Prostate gland (tissue), 2 donors: ENCODE measurements around the gene FMO4. TPM values are rescaled to one million over a fixed set of nuclear protein-coding genes. Genes with fewer than 3 reads are reported as not detected.
"Not testable (repeated sequence)": the region's sequence is repeated elsewhere in the genome, so short reads cannot be mapped to it uniquely, and the experiment has no call there.

Experiments used
- DNase-seq: peaks from one replicate; pipeline ENCODE4 v3.0.0-alpha.2; 2019; ENCODE audit warnings: low spot score
- H3K27ac ChIP-seq, 2 donors: fragments of 200-600 bp; sonication (generic); 2 replicates each; pipeline ENCODE4 v1.5.1; 2017 to 2019
- H3K27me3 ChIP-seq: fragments of 200-600 bp; sonication (generic); replicated peaks from 2 replicates; pipeline ENCODE4 v1.5.1; 2019; ENCODE audit not compliant: insufficient read depth
- H3K36me3 ChIP-seq, 2 donors: fragments of 200-600 bp; sonication (generic); 1 replicate in 1 of 2; 2 replicates in 1 of 2; pipeline versions ENCODE4 v1.5.1 to v1.8.1; 2017 to 2019
- H3K4me1 ChIP-seq: fragments of 200-600 bp; sonication (generic); replicated peaks from 2 replicates; pipeline ENCODE4 v1.5.1; 2019
- H3K4me3 ChIP-seq, 2 donors: fragments of 200-600 bp; sonication (generic); 2 replicates each; pipeline ENCODE4 v1.5.1; 2017 to 2019
- H3K9me3 ChIP-seq: fragments of 200-600 bp; sonication (generic); 2 replicates; pipeline ENCODE4 v1.5.1; 2017
- CTCF ChIP-seq, 4 experiments: fragments of 200-600 bp in 2 of 4; fragments of 450-650 bp in 2 of 4; sonication (generic) in 2 of 4; IDR thresholded peaks; 1 replicate in 3 of 4; 2 replicates in 1 of 4; pipeline ENCODE4 v1.5.1; 2016 to 2019; ENCODE audit warnings: antibody characterized with exemption in 4 of 4, mild to moderate bottlenecking in 2 of 4, moderate library complexity in 2 of 4
- POLR2A ChIP-seq: fragments of 450-650 bp; IDR thresholded peaks from one replicate; pipeline ENCODE4 v1.6.1; 2016; ENCODE audit warnings: antibody characterized with exemption, mild to moderate bottlenecking
- POLR2AphosphoS5 ChIP-seq: sonication (generic); formaldehyde crosslinking; IDR thresholded peaks from one replicate; pipeline ENCODE4 v1.6.1; 2017; ENCODE audit warnings: antibody characterized with exemption
- WGBS: methylation state at CpG from one replicate; pipeline ENCODE4 v1.1.5; 2018; 5-methylcytosine and 5-hydroxymethylcytosine counted together
- intact Hi-C: fragments of 100-400 bp; cut with DNase I; formaldehyde crosslinking; loops from one replicate; pipeline ENCODE4 v1.14.2; 2022
- total RNA-seq, 2 donors: library from RNA; depleted of rRNA; stranded (reverse); fragments of >200 nt; gene quantifications; one replicate each; pipeline ENCODE4 v1.1.0, GENCODE V29; 2016

The FMO4 gene
- total RNA-seq, 2 donors from 2014 or later: 6.7 to 7.1 TPM

GRCh38 chr1:171351961-171352360 lies 38.0 kb downstream of the FMO4 start:
- H3K9me3 ChIP-seq: no peaks in the 10 kb centered on the region
- no peak for DNase-seq
- 80% methylated on average over 3 of the region's 3 CpGs for WGBS
- intact Hi-C loops: no loop called here
- H3K4me1 ChIP-seq: no peaks in the 10 kb centered on the region
- no peaks in the 10 kb centered on the region for H3K36me3 ChIP-seq
- no peak overlapping the region for H3K27ac ChIP-seq
- TF ChIP-seq POLR2AphosphoS5: no peak
- no peak for TF ChIP-seq POLR2A
- TF ChIP-seq CTCF (IDR thresholded peaks at IDR 0.05): no peak
- H3K27me3 ChIP-seq: no peaks in the 10 kb centered on the region
- no peak overlapping the region for H3K4me3 ChIP-seq

GRCh38 chr1:171352554-171352953 lies 38.6 kb downstream of the FMO4 start:
- no peaks in the 10 kb centered on the region for H3K9me3 ChIP-seq
- no peak overlapping the region for H3K4me3 ChIP-seq
- no peak overlapping the region for H3K27ac ChIP-seq
- 89% methylated on average over 2 of the region's 2 CpGs for WGBS
- H3K36me3 ChIP-seq: no peaks in the 10 kb centered on the region
- H3K27me3 ChIP-seq: no peaks in the 10 kb centered on the region
- no peak for DNase-seq
- no peaks in the 10 kb centered on the region for H3K4me1 ChIP-seq
- TF ChIP-seq CTCF (IDR thresholded peaks at IDR 0.05) (no peak), POLR2A (no peak), POLR2AphosphoS5 (no peak)
- intact Hi-C loops: no loop called here

- Histone ChIP-seq H3K4me3 (no peak overlapping the region), H3K36me3 (no peaks in the 10 kb centered on the region), H3K27ac (no peak overlapping the region), H3K4me1 (no peaks in the 10 kb centered on the region), H3K27me3 (no peaks in the 10 kb centered on the region), H3K9me3 (no peaks in the 10 kb centered on the region)
- intact Hi-C loops: no loop called here
- TF ChIP-seq CTCF (IDR thresholded peaks at IDR 0.05): no peak
- 89% methylated on average over 3 of the region's 3 CpGs for WGBS
- DNase-seq: no peak
These were observed 41.7 kb downstream of the FMO4 start for GRCh38 chr1:171355727-171356126.

DNA sequence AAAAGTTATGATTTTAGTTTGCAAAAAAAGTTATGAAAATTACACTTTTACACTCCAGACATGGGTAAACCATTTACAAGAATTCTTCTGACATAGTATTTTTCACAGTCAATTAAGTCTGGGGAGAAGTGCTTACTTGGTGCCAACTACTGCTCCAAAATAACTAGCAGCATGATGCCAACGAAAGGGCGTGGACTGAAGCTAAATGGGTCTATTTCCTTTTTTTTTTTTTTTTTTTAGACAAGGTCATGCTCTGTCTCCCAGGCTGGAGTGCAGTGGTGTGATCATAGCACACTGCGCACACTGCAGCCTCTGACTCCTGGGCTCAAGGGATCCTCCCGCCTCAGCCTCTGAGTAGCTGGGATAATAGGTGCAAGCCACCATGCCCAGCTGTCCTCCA lies 43.2 kb downstream of the FMO4 start:
- no peaks in the 10 kb centered on the region for H3K36me3 ChIP-seq
- no peak overlapping the region for H3K27ac ChIP-seq
- H3K9me3 ChIP-seq: no peaks in the 10 kb centered on the region
- intact Hi-C loops: no loop called here
- no peak overlapping the region for H3K4me3 ChIP-seq
- no peaks in the 10 kb centered on the region for H3K27me3 ChIP-seq
- WGBS: 66% methylated on average over 4 of the region's 4 CpGs
- no peak for DNase-seq
- no peak for TF ChIP-seq POLR2A
- TF ChIP-seq CTCF (IDR thresholded peaks at IDR 0.05): no peak
- no peak for TF ChIP-seq POLR2AphosphoS5
- H3K4me1 ChIP-seq: no peaks in the 10 kb centered on the region

- 93% methylated on average over 7 of the region's 7 CpGs for WGBS
- intact Hi-C loops: not testable (repeated sequence)
These were observed 45.3 kb downstream of the FMO4 start for GRCh38 chr1:171359355-171359648.

DNA sequence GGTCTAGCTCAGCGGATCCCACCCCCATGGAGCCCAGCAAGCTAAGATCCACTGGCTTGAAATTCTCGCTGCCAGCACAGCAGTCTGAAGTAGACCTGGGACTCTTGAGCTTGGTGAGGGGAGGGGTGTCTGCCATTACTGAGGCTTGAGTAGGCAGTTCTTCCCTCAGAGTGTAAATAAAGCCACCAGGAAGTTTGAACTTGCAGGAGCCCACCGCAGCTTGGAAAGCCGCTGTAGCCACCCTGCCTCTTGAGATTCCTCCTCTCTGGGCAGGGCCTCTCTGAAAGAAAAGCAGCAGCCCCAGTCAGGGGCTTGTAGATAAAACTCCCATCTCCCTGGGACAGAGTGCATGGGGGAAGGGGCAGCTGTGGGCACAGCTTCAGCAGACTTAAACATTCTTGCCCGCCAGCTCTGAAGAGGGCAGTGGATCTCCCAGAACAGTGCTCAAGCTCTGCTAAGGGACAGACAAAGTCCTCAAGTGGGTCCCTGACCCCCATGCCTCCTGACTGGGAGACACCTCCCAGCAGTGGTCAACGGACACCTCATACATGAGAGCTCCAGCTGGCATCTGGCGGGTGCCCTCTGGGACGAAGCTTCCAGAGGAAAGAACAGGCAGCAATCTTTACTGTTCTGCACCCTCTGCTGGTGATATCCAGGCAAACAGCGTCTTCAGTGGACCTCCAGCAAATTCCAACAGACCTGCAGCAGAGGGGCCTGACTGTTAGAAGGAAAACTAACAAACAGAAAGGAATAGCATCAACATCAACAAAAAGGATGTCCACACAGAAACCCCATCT lies 45.9 kb downstream of the FMO4 start:
- H3K27ac ChIP-seq, H3K9me3 ChIP-seq, H3K27me3 ChIP-seq, H3K4me1 ChIP-seq, intact Hi-C loops, H3K36me3 ChIP-seq, DNase-seq, H3K4me3 ChIP-seq: not testable (repeated sequence)
- 67% methylated on average over 9 of the region's 9 CpGs for WGBS

More at GRCh38 chr1:171359355-171359648, 45.3 kb downstream of the FMO4 start:
- not testable (repeated sequence) for H3K27me3 ChIP-seq, H3K9me3 ChIP-seq, H3K4me1 ChIP-seq, H3K27ac ChIP-seq, DNase-seq, H3K36me3 ChIP-seq, H3K4me3 ChIP-seq
